HepG2 (cell line): Measurements from ENCODE around the gene LAG3. TPM values are rescaled to one million over a fixed set of nuclear protein-coding genes. Genes with fewer than 3 reads are reported as not detected.

ENCODE experiments used
- ARID5B ChIP-seq: IDR thresholded peaks from 2 replicates; pipeline ENCODE4 v1.4.0; 2020; ENCODE audit warnings: mild to moderate bottlenecking, missing genetic modification reagents
- ATM ChIP-seq: fragments of 450-650 bp; IDR thresholded peaks from 2 replicates; pipeline ENCODE4 v1.7.1; 2017; ENCODE audit warnings: mild to moderate bottlenecking, borderline replicate concordance
- BATF2 ChIP-seq: sonication (generic); formaldehyde crosslinking; IDR thresholded peaks from 2 replicates; pipeline ENCODE4 v1.8.0; 2022; ENCODE audit warnings: mild to moderate bottlenecking, missing genetic modification reagents, moderate library complexity
- DNMT3B ChIP-seq: conservative IDR thresholded peaks from 2 replicates; pipeline ENCODE4 v1.6.1; 2016; ENCODE audit warnings: missing biosample characterization, control low read depth
- FOXJ3 ChIP-seq: sonication (generic); formaldehyde crosslinking; IDR thresholded peaks from 2 replicates; pipeline ENCODE4 v1.4.0; 2020; ENCODE audit warnings: missing genetic modification reagents, mild to moderate bottlenecking, borderline replicate concordance
- GATAD2A ChIP-seq: IDR thresholded peaks from 2 replicates; pipeline ENCODE4 v1.6.1; 2016
- JARID2 ChIP-seq: sonication (generic); formaldehyde crosslinking; IDR thresholded peaks from 2 replicates; pipeline ENCODE4 v1.8.1; 2023; ENCODE audit warnings: missing genetic modification reagents, inconsistent platforms; ENCODE audit not compliant: insufficient replicate concordance
- KAT8 ChIP-seq: IDR thresholded peaks from 2 replicates; pipeline ENCODE4 v1.6.1; 2016; ENCODE audit warnings: missing genetic modification reagents, missing compliant biosample characterization
- MLXIP ChIP-seq: sonication (generic); formaldehyde crosslinking; IDR thresholded peaks from 2 replicates; pipeline ENCODE4 v1.9.0; 2021; ENCODE audit warnings: missing genetic modification reagents, borderline replicate concordance
- MTERF4 ChIP-seq: sonication (generic); formaldehyde crosslinking; IDR thresholded peaks from 2 replicates; pipeline ENCODE4 v1.8.0; 2023; ENCODE audit warnings: mild to moderate bottlenecking, missing genetic modification reagents
- NFIC ChIP-seq: IDR thresholded peaks from 2 replicates; pipeline ENCODE4 v1.6.1; 2012; ENCODE audit warnings: mild to moderate bottlenecking, low read length, inconsistent platforms
- NR2C2 ChIP-seq: sonication (generic); formaldehyde crosslinking; IDR thresholded peaks from 2 replicates; pipeline ENCODE4 v1.4.0; 2020; ENCODE audit warnings: missing genetic modification reagents, mild to moderate bottlenecking, moderate library complexity, borderline replicate concordance
- PHB2 ChIP-seq: fragments of 450-650 bp; IDR thresholded peaks from 2 replicates; pipeline ENCODE4 v1.6.1; 2018; ENCODE audit not compliant: partially characterized antibody
- PRMT3 ChIP-seq: sonication (generic); formaldehyde crosslinking; IDR thresholded peaks from 2 replicates; pipeline ENCODE4 v1.8.1; 2022; ENCODE audit warnings: low read depth, mild to moderate bottlenecking, moderate library complexity, missing genetic modification reagents, borderline replicate concordance
- SOX5 ChIP-seq: IDR thresholded peaks from 2 replicates; pipeline ENCODE4 v1.6.1; 2016; ENCODE audit warnings: borderline replicate concordance
- SP5 ChIP-seq: IDR thresholded peaks from 2 replicates; pipeline ENCODE4 v1.6.1; 2016; ENCODE audit warnings: low read depth, borderline replicate concordance
- ZBTB8A ChIP-seq: sonication (generic); formaldehyde crosslinking; IDR thresholded peaks from 2 replicates; pipeline ENCODE4 v1.4.0; 2020; ENCODE audit warnings: mild to moderate bottlenecking, low read depth, missing genetic modification reagents, borderline replicate concordance
- ZMYM4 ChIP-seq: sonication (generic); formaldehyde crosslinking; IDR thresholded peaks from 2 replicates; pipeline ENCODE4 v1.8.1; 2023; ENCODE audit warnings: mild to moderate bottlenecking, missing genetic modification reagents
- ZNF431 ChIP-seq: sonication (generic); formaldehyde crosslinking; IDR thresholded peaks from 2 replicates; pipeline ENCODE4 v1.9.0; 2022; ENCODE audit warnings: missing genetic modification reagents, low read depth, mild to moderate bottlenecking, borderline replicate concordance
- ZNF781 ChIP-seq: sonication (generic); formaldehyde crosslinking; IDR thresholded peaks from 2 replicates; pipeline ENCODE4 v1.5.1; 2020; ENCODE audit warnings: borderline replicate concordance, mild to moderate bottlenecking, missing genetic modification reagents; ENCODE audit errors: not compliant biosample characterization
- polyA plus RNA-seq, 8 experiments: library from polyadenylated mRNA; depleted of rRNA in 3 of 8; stranded (reverse) in 7 of 8; unstranded in 1 of 8; fragments of >200 nt; fragmentation: Illumina TruSeq in 4 of 8; extraction: Trizol in 4 of 8; gene quantifications; 2 replicates each; pipeline versions ENCODE4 v1.2.1 to v1.2.3, GENCODE V29; 2011 to 2016; ENCODE audit warnings: low read depth in 4 of 8, missing spikeins in 1 of 8, mixed read lengths in 1 of 8; ENCODE audit not compliant: insufficient read depth in 1 of 8
- total RNA-seq, 5 experiments: library from RNA; depleted of rRNA; stranded (reverse); fragments of >200 nt; fragmentation: Illumina TruSeq; extraction: Trizol; gene quantifications; 2 replicates each; pipeline ENCODE4 v1.2.3, GENCODE V29; 2016; ENCODE audit warnings: low read depth in 1 of 5

LAG3 gene
- total and polyA plus RNA-seq, 2 of the 13 experiments (the other 11 are each of a cell fraction or from before 2014, with no cell fraction given): 0.11 to 0.26 TPM

GRCh38 chr12:6775185-6776174 is 3.2 kb downstream of the LAG3 start (continued):
- TF ChIP-seq MLXIP (no peak), ATM (no peak), MTERF4 (CRISPR knock-in tag) (no peak), SOX5 (CRISPR knock-in tag) (peak; percentile 81), SP5 (peak; percentile 98), BATF2 (CRISPR knock-in tag) (no peak), GATAD2A (CRISPR knock-in tag) (peak; percentile 87), PHB2 (no peak), PRMT3 (CRISPR knock-in tag) (no peak), KAT8 (peak; percentile 73), JARID2 (CRISPR knock-in tag) (no peak), NR2C2 (CRISPR knock-in tag) (peak; percentile 17; the same call in 1 of the 2 replicates), NFIC (peak; percentile 74; the same call in 1 of the 2 replicates), ZMYM4 (CRISPR knock-in tag) (0 out of 2 replicates have a peak, but pooled peaks have one; percentile 19), DNMT3B (no peak), ZNF431 (CRISPR knock-in tag) (0 out of 2 replicates have a peak, but pooled peaks have one; percentile 46), FOXJ3 (CRISPR knock-in tag) (peak; percentile 85; the same call in 1 of the 2 replicates), ZBTB8A (CRISPR knock-in tag) (peak; percentile 63; the same call in 1 of the 2 replicates), ZNF781 (no peak), ARID5B (CRISPR knock-in tag) (peak; percentile 95)
